SKM-1 treated with dmso at 0.1 percent for 144 hours (cell line): ENCODE data around the gene NDUFS8.

Experiments used
- DNase-seq: peaks from one replicate; lab custom pipeline; 2025; ENCODE audit not compliant: unreplicated experiment; lab: John Stamatoyannopoulos, UW

Gene NDUFS8

GRCh38 chr11:68076371-68077042 lies 46.0 kb downstream of the NDUFS8 start:
- DNase-seq: no peak

- no peak for DNase-seq
These were observed 47.4 kb downstream of the NDUFS8 start for GRCh38 chr11:68077617-68078582.

- DNase-seq: no peak
These were observed 50.4 kb downstream of the NDUFS8 start for GRCh38 chr11:68080860-68081259.

GRCh38 chr11:68081691-68082090 lies 51.2 kb downstream of the NDUFS8 start:
- DNase-seq: no peak

GRCh38 chr11:68082481-68082880 lies 52.0 kb downstream of the NDUFS8 start:
- DNase-seq: no peak

- DNase-seq: no peak
These were observed 53.0 kb downstream of the NDUFS8 start for GRCh38 chr11:68083517-68083916.
